H1 (cell line): ENCODE data around the gene TMEM182. TPM values are rescaled to one million over a fixed set of nuclear protein-coding genes. Genes with fewer than 3 reads are reported as not detected.

Experiments used
- CTCF ChIA-PET: fragments of 300-600 bp; sonication (Branson Sonifier 250); formaldehyde crosslinking; loops from one replicate; lab custom pipeline; 2021; ENCODE audit not compliant: partially characterized antibody; lab: Charles Lee
- POLR2A ChIA-PET: fragments of 300-600 bp; sonication (Branson Sonifier 250); formaldehyde crosslinking; loops from one replicate; lab custom pipeline; 2021; ENCODE audit warnings: inconsistent platforms; ENCODE audit not compliant: partially characterized antibody; lab: Charles Lee
- DNase-seq, 2 experiments: peaks; one replicate each; pipeline versions ENCODE4 v3.0.0 to v3.0.0-alpha.2; 2010 to 2022; ENCODE audit warnings: low spot score in 2 of 2, low read depth in 1 of 2, mixed read lengths in 1 of 2
- FAIRE-seq: peaks from 2 replicates; lab custom pipeline; 2011; peaks lifted over from hg19 to GRCh38; lab: Jason Lieb, UNC
- H2AFZ ChIP-seq: 2 replicates; pipeline ENCODE4 v1.8.1; 2012; ENCODE audit warnings: low read length, inconsistent platforms
- H2AK5ac ChIP-seq: 2 replicates; pipeline ENCODE4 v1.6.1; 2013; ENCODE audit warnings: low read depth, low read length
- H2BK120ac ChIP-seq: replicated peaks from 2 replicates; pipeline ENCODE3; 2013; ENCODE audit warnings: low read depth, low read length, inconsistent platforms
- H2BK12ac ChIP-seq: 2 replicates; pipeline ENCODE4 v1.6.1; 2013; ENCODE audit warnings: low read depth, low read length
- H2BK15ac ChIP-seq: 2 replicates; pipeline ENCODE4 v1.6.1; 2013; ENCODE audit warnings: low read length
- H2BK20ac ChIP-seq: 2 replicates; pipeline ENCODE4 v1.6.1; 2013; ENCODE audit warnings: low read length
- H2BK5ac ChIP-seq: 2 replicates; pipeline ENCODE4 v1.6.1; 2013; ENCODE audit warnings: low read depth, low read length
- H3K14ac ChIP-seq: 2 replicates; pipeline ENCODE4 v1.6.1; 2013; ENCODE audit warnings: inconsistent platforms; ENCODE audit not compliant: insufficient read length
- H3K18ac ChIP-seq: 2 replicates; pipeline ENCODE4 v1.6.1; 2013; ENCODE audit warnings: low read length; ENCODE audit errors: extremely low read depth
- H3K23ac ChIP-seq: 2 replicates; pipeline ENCODE4 v1.6.1; 2013; ENCODE audit warnings: inconsistent platforms; ENCODE audit not compliant: insufficient read length
- H3K23me2 ChIP-seq: 2 replicates; pipeline ENCODE4 v1.6.1; 2013; ENCODE audit warnings: low read depth, low read length
- H3K27ac ChIP-seq: 2 replicates; pipeline ENCODE4 v1.6.1; 2011; ENCODE audit warnings: low read depth, low read length, inconsistent platforms
- H3K27me3 ChIP-seq, 4 experiments: replicated peaks in 1 of 4; 1 replicate in 1 of 4; 2 replicates in 3 of 4; pipeline versions ENCODE4 v1.6.1 to v1.8.1; 2011 to 2013; ENCODE audit warnings: low read length in 3 of 4, mild to moderate bottlenecking in 3 of 4, inconsistent platforms in 2 of 4, mixed read lengths in 2 of 4, moderate library complexity in 1 of 4; ENCODE audit not compliant: control insufficient read depth in 3 of 4, insufficient read depth in 3 of 4; ENCODE audit errors: extremely low read depth in 1 of 4
- H3K36me3 ChIP-seq, 4 experiments: 2 replicates each; pipeline versions ENCODE4 v1.6.1 to v1.8.1; 2011 to 2013; ENCODE audit warnings: mild to moderate bottlenecking in 4 of 4, low read length in 3 of 4, moderate library complexity in 2 of 4, control low read depth in 1 of 4, inconsistent platforms in 1 of 4; ENCODE audit not compliant: insufficient read depth in 4 of 4, control insufficient read depth in 2 of 4
- H3K4ac ChIP-seq: replicated peaks from 2 replicates; pipeline ENCODE3; 2013; ENCODE audit warnings: low read length, low read depth, mixed read lengths, inconsistent platforms; ENCODE audit not compliant: insufficient read length
- H3K4me1 ChIP-seq, 4 experiments: replicated peaks in 1 of 4; 1 replicate in 1 of 4; 2 replicates in 3 of 4; pipeline versions ENCODE4 v1.6.1 to v1.8.1; 2011 to 2013; ENCODE audit warnings: low read length in 3 of 4, inconsistent platforms in 2 of 4, mixed read lengths in 1 of 4; ENCODE audit not compliant: insufficient read depth in 4 of 4, control insufficient read depth in 3 of 4
- H3K4me2 ChIP-seq, 2 experiments: 2 replicates each; pipeline versions ENCODE4 v1.6.1 to v1.8.1; 2011 to 2013; ENCODE audit warnings: low read depth in 2 of 2, low read length in 2 of 2, control low read depth in 1 of 2, inconsistent platforms in 1 of 2, mild to moderate bottlenecking in 1 of 2; ENCODE audit not compliant: insufficient read depth in 1 of 2
- H3K4me3 ChIP-seq, 4 experiments: fragments of 200-600, 300-600 bp in 1 of 4; sonication (generic), shearing (Covaris generic), sonication (Bioruptor Twin) in 1 of 4; 2 replicates each; pipeline versions ENCODE4 v1.5.1 to v1.8.1; 2011 to 2016; ENCODE audit warnings: low read length in 4 of 4, low read depth in 3 of 4, control low read depth in 2 of 4, inconsistent platforms in 2 of 4, mild to moderate bottlenecking in 2 of 4, mixed read lengths in 1 of 4, moderate library complexity in 1 of 4; ENCODE audit not compliant: insufficient read depth in 2 of 4; ENCODE audit errors: extremely low read depth in 1 of 4
- H3K56ac ChIP-seq: replicated peaks from 2 replicates; pipeline ENCODE3; 2013; ENCODE audit warnings: low read depth, mild to moderate bottlenecking, mixed read lengths, low read length, inconsistent platforms; ENCODE audit not compliant: insufficient read length
- H3K79me1 ChIP-seq: 2 replicates; pipeline ENCODE4 v1.6.1; 2013; ENCODE audit warnings: low read depth, low read length, control low read depth
- H3K79me2 ChIP-seq, 2 experiments: 2 replicates each; pipeline versions ENCODE4 v1.6.1 to v1.8.1; 2012 to 2013; ENCODE audit warnings: low read length in 2 of 2, mild to moderate bottlenecking in 2 of 2, inconsistent platforms in 1 of 2; ENCODE audit not compliant: insufficient read depth in 2 of 2, control insufficient read depth in 1 of 2
- H3K9ac ChIP-seq, 4 experiments: replicated peaks in 1 of 4; 1 replicate in 1 of 4; 2 replicates in 3 of 4; pipeline versions ENCODE4 v1.6.1 to v1.8.1; 2011 to 2013; ENCODE audit warnings: low read depth in 3 of 4, low read length in 3 of 4, control low read depth in 2 of 4, mild to moderate bottlenecking in 2 of 4, moderate library complexity in 2 of 4, inconsistent platforms in 1 of 4; ENCODE audit errors: extremely low read depth in 1 of 4
- H3K9me3 ChIP-seq, 2 experiments: 2 replicates each; pipeline versions ENCODE4 v1.6.1 to v1.8.1; 2012 to 2013; ENCODE audit warnings: mild to moderate bottlenecking in 2 of 2, moderate library complexity in 2 of 2, control low read depth in 1 of 2, inconsistent platforms in 1 of 2, low read depth in 1 of 2, low read length in 1 of 2, mixed read lengths in 1 of 2; ENCODE audit not compliant: insufficient read depth in 2 of 2
- H4K20me1 ChIP-seq, 2 experiments: replicated peaks in 1 of 2; 2 replicates each; pipeline versions ENCODE3 to v1.8.1; 2011 to 2013; ENCODE audit warnings: inconsistent platforms in 2 of 2, low read length in 2 of 2, mild to moderate bottlenecking in 1 of 2; ENCODE audit not compliant: insufficient read depth in 2 of 2, control insufficient read depth in 1 of 2
- H4K5ac ChIP-seq: 2 replicates; pipeline ENCODE4 v1.6.1; 2013; ENCODE audit warnings: low read length, low read depth, mixed read lengths, inconsistent platforms; ENCODE audit not compliant: insufficient read length
- H4K8ac ChIP-seq: 2 replicates; pipeline ENCODE4 v1.8.0; 2013; ENCODE audit warnings: mild to moderate bottlenecking, moderate library complexity, low read length, inconsistent platforms; ENCODE audit not compliant: insufficient read depth; ENCODE audit errors: extremely low read depth
- H4K91ac ChIP-seq: replicated peaks from 2 replicates; pipeline ENCODE3; 2013; ENCODE audit warnings: low read length, mixed read lengths, inconsistent platforms; ENCODE audit not compliant: insufficient read length
- BACH1 ChIP-seq: IDR thresholded peaks from 2 replicates; pipeline ENCODE4 v1.6.1; 2012; ENCODE audit warnings: low read length, improper control_type of control experiment
- FOSL1 ChIP-seq: IDR thresholded peaks from 2 replicates; pipeline ENCODE4 v1.6.1; 2011; ENCODE audit warnings: mild to moderate bottlenecking, low read depth, low read length, moderate library complexity; ENCODE audit not compliant: insufficient read depth
- RNF2 ChIP-seq: fragments of 200-900, 300-1000 bp; sonication (generic); IDR thresholded peaks from 2 replicates; pipeline ENCODE4 v1.7.1; 2016; ENCODE audit warnings: borderline replicate concordance, low read depth, mild to moderate bottlenecking, antibody characterized with exemption, low read length; ENCODE audit not compliant: poor library complexity, severe bottlenecking; ENCODE audit errors: missing control alignments
- SP1 ChIP-seq: IDR thresholded peaks from 2 replicates; pipeline ENCODE4 v1.6.1; 2011; ENCODE audit warnings: low read depth, low read length
- WGBS, 2 experiments: shearing (Covaris generic) in 1 of 2; methylation state at CpG; one replicate each; pipeline versions ENCODE4 v1.1.6 to v1.1.7; 2013 to 2015; ENCODE audit warnings: low lambda C conversion rate in 2 of 2, mixed read lengths in 2 of 2, inconsistent platforms in 1 of 2, low coverage in 1 of 2, missing lambda C conversion rate in 1 of 2; ENCODE audit not compliant: insufficient replicate concordance in 2 of 2, insufficient coverage in 1 of 2, insufficient read length in 1 of 2; ENCODE audit errors: extremely low coverage in 1 of 2, missing lambda C conversion rate in 1 of 2; 5-methylcytosine and 5-hydroxymethylcytosine counted together
- polyA plus RNA-seq, 7 experiments: library from polyadenylated mRNA; depleted of rRNA in 3 of 7; stranded (reverse) in 5 of 7; unstranded in 2 of 7; fragments of >200 nt in 5 of 7; fragments of 200-250 nt in 2 of 7; gene quantifications; 1 replicate in 5 of 7; 2 replicates in 1 of 7; 4 replicates in 1 of 7; pipeline versions ENCODE4 v1.2.1 to v1.2.3, GENCODE V29; 2011 to 2013; ENCODE audit warnings: missing spikeins in 2 of 7, mixed read lengths in 2 of 7
- total RNA-seq: library from RNA; stranded (reverse); fragmentation: NEBNext Ultra II Directional; extraction: Animal tissue kit (Norgen Biotek cat#: 25700); gene quantifications from 2 replicates; pipeline ENCODE4 v1.2.1, GENCODE V29; 2021
- TF ChIP-seq, protein P1 (sequence below): IDR thresholded peaks from 2 replicates; pipeline ENCODE4 v1.6.1; 2011; ENCODE audit warnings: low read length, improper control_type of control experiment
- TF ChIP-seq, protein P2 (sequence below): IDR thresholded peaks from 2 replicates; pipeline ENCODE4 v1.6.1; 2012; ENCODE audit warnings: low read length, inconsistent platforms

The TMEM182 gene
- total and polyA plus RNA-seq, 2 of the 8 experiments (the other 6 are each of a cell fraction or from before 2014, with no cell fraction given), result 3.1 to 4.3 TPM

DNA sequence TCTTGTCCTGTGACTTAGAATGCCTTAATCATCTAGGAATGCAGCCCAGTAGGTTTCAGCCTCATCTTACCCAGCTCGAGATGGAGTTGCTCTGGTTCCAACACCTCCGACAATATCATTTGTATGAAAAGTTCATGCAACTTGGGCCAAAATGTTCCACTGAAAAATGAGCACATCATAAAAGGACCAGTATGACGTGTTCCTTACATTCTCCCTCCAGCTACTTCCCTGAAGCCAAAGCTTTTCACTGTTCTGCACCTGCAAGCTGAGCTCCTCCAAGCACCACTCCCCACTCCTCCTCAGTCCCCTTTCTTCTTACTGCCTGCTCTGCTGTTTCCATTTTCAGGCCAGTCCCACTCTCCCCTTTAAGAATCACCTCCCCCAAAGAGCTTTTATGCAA is 23.1 kb downstream of the TMEM182 start:
- Histone ChIP-seq H3K56ac (no peak overlapping the region), H2BK12ac (no peak overlapping the region), H3K18ac (no peak overlapping the region), H3K27me3 (no peaks in the 10 kb centered on the region), H3K14ac (no peak overlapping the region), H2AFZ (no peak overlapping the region), H4K20me1 (no peaks in the 10 kb centered on the region), H3K79me1 (no peaks in the 10 kb centered on the region), H2BK20ac (no peak overlapping the region), H4K91ac (no peak overlapping the region), H3K79me2 (no peaks in the 10 kb centered on the region), H2BK120ac (no peak overlapping the region), H2AK5ac (no peak overlapping the region; the same call in 1 of the 2 replicates), H3K4me2 (no peak overlapping the region), H3K27ac (no peak overlapping the region), H4K8ac (no peak overlapping the region), H3K23me2 (no peaks in the 10 kb centered on the region; the same call in 1 of the 2 replicates), H3K9me3 (no peaks in the 10 kb centered on the region), H3K4me1 (peaks cover 0 to 6% (median 2%) of the 10 kb centered on the region in 4 experiments; a peak in 3 of 7 replicates), H2BK5ac (no peak overlapping the region), H3K9ac (no peak overlapping the region), H3K4ac (no peak overlapping the region), H3K23ac (no peak overlapping the region), H3K36me3 (no peaks in the 10 kb centered on the region), H4K5ac (no peak overlapping the region), H3K4me3 (no peak overlapping the region), H2BK15ac (no peak overlapping the region)
- ChIA-PET POLR2A (no interaction called here), CTCF (interaction anchor here (2.8 to 5.0 kb wide), 2 partner anchors 21 to 32 kb away, joined by 14 to 23 read pairs; no protein-coding TSS in a partner anchor)
- FAIRE-seq (no peak), DNase-seq (no peak)
- WGBS, 2 experiments, result 93% methylated on average over 3 of the region's 3 CpGs; no CpG with 5 or more reads in 1 of the 2 experiments
- TF ChIP-seq SP1 (no peak), FOSL1 (no peak), BACH1 (no peak), RNF2 (no peak)
- TF ChIP-seq, protein P1, sequence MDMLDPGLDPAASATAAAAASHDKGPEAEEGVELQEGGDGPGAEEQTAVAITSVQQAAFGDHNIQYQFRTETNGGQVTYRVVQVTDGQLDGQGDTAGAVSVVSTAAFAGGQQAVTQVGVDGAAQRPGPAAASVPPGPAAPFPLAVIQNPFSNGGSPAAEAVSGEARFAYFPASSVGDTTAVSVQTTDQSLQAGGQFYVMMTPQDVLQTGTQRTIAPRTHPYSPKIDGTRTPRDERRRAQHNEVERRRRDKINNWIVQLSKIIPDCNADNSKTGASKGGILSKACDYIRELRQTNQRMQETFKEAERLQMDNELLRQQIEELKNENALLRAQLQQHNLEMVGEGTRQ, result no peak
- TF ChIP-seq, protein P2, sequence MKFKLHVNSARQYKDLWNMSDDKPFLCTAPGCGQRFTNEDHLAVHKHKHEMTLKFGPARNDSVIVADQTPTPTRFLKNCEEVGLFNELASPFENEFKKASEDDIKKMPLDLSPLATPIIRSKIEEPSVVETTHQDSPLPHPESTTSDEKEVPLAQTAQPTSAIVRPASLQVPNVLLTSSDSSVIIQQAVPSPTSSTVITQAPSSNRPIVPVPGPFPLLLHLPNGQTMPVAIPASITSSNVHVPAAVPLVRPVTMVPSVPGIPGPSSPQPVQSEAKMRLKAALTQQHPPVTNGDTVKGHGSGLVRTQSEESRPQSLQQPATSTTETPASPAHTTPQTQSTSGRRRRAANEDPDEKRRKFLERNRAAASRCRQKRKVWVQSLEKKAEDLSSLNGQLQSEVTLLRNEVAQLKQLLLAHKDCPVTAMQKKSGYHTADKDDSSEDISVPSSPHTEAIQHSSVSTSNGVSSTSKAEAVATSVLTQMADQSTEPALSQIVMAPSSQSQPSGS, result no peak
